22Rv1 (cell line): ENCODE data around the gene MRPL21.

ENCODE experiments used
- H3K27ac ChIP-seq: fragments of 450-650 bp; 2 replicates; pipeline ENCODE4 v1.5.1; 2017
- ZFX ChIP-seq: fragments of 450-650 bp; IDR thresholded peaks from 2 replicates; pipeline ENCODE4 v1.6.1; 2017; ENCODE audit warnings: antibody characterized with exemption, borderline replicate concordance
- TF ChIP-seq, protein P1 (sequence below): fragments of 450-650 bp; IDR thresholded peaks from 2 replicates; pipeline ENCODE4 v1.5.1; 2017; ENCODE audit warnings: mild to moderate bottlenecking

Gene MRPL21

DNA sequence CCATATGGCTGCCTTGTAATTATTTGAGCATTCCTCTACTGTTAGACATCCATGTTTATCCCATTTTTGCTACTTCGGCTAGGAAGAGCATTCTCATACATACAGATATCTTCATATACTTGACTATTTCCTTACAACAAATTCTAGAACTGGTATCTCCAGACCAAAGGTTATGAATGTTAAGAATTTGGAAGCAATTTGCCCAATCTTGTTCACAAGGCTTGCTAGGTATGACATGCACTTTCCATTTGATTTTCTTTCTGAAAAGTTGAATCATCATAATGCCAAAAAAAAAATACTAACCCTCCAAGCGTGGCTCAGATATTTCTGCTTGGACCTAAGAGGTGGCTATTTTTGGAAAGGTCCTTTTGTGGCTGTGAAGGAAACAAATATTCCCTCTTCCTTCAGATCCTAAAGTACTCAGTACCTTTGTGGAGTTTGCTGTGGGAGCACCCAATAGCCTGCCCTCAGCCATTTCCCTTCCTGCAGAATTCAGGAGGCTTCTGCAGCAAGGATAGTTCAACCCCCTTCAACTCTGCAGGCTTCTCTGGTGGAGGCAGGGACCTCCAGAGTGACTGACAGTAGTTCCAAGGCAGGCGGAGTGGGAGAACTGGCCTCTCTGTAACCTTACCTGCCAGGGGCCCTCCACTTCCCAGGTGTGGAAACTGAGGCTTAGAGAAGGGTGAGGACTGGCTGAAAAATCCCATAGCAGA lies 39.9 kb downstream of the MRPL21 start:
- H3K27ac ChIP-seq, result no peak overlapping the region
- no peak for TF ChIP-seq ZFX
- TF ChIP-seq, protein P1, sequence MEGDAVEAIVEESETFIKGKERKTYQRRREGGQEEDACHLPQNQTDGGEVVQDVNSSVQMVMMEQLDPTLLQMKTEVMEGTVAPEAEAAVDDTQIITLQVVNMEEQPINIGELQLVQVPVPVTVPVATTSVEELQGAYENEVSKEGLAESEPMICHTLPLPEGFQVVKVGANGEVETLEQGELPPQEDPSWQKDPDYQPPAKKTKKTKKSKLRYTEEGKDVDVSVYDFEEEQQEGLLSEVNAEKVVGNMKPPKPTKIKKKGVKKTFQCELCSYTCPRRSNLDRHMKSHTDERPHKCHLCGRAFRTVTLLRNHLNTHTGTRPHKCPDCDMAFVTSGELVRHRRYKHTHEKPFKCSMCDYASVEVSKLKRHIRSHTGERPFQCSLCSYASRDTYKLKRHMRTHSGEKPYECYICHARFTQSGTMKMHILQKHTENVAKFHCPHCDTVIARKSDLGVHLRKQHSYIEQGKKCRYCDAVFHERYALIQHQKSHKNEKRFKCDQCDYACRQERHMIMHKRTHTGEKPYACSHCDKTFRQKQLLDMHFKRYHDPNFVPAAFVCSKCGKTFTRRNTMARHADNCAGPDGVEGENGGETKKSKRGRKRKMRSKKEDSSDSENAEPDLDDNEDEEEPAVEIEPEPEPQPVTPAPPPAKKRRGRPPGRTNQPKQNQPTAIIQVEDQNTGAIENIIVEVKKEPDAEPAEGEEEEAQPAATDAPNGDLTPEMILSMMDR, result no peak

DNA sequence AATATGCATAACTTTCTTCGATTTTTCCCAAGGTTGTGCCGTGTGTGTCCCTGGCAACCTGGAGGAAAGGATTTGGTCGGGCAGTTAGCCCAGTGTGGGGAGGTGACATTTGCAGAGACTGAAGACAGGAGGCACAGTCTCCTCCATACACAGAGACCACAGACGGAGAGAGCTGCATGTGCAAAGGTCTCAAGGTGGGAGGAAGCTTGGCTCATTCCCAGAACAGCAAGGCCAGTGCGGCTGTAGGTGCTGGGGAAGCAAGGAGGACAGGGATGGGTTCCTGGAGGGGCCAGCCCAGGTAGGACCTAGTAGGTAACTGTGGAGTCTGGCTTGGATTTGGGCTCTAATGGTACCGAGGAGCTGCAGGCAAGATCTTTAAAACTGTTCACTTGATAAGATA lies 41.2 kb downstream of the MRPL21 start:
- H3K27ac ChIP-seq, result no peak overlapping the region
- TF ChIP-seq ZFX, result no peak
- TF ChIP-seq, protein P1, result no peak

DNA sequence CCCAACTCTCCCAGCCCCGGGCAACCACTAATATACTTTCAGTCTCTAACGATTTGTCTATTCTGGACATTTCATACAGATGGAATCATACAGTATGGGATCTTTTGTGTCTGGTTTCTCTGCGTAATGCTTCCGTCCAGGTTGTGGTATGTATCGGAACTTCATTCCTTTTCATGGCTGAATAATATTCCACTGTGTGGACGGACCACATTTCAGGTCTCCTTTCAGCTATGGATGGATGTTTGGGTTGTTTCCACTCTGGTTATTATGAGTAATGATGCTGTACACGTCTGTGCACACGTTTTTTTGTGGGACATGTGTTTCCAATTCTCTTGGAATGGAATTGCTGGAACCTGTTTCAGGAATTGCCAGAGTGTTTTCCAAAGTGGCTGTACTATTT lies 44.5 kb downstream of the MRPL21 start:
- no peak overlapping the region for H3K27ac ChIP-seq
- TF ChIP-seq, protein P1, result no peak

DNA sequence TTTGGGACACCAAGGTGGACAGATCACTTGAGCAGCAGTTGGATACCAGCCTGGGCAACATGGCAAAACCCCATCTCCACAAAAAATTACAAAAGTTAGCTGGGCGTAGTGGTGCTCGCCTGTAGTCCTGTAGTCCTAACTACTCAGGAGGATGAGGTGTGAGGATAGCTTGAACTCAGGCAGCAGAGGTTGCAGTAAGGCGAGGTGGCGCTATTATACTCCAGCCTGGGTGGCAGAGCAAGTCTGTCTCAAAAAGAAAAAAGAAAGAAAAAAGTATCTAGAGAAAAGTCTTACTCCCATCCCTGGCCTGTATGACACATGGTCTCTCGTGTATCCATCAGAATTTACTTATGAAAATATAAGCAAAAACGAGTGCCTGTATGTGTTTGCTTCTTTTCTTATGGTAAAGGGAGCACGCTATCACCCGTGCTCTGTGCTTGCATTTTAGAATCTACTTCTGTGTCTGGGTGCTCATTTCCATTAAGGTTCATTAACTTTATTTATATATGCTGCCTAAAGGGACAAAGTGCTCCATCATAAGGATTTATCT lies 46.5 kb downstream of the MRPL21 start:
- peak overlapping the region; percentile 64 for H3K27ac ChIP-seq
- TF ChIP-seq ZFX, result no peak
- TF ChIP-seq, protein P1, result peak; percentile 44

DNA sequence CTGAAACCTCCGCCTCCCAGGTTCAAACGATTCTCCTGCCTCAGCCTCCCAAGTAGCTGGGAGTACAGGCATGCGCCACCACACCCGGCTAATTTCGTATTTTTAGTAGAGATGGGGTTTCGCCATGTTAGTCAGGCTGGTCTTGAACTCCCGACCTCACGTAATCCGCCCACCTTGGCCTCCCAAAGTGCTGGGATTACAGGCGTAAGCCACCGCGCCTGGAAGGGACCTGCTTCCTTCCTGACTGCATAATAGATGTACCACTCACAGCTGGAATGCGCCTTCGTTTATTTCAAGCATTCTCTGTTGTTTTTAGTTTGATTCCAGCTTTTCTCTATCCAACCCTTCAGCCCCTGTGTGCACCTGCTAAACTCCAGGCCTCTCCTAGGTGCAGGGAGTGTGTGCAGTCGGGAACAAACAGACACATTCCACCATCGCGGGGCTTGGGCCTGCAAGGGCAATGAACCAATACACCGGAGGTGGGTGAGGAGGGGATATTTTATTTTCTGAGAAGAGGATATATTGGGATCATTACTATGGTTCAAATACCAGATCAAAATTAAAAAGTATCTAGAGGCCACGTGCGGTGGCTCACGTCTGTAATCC lies 47.1 kb downstream of the MRPL21 start:
- H3K27ac ChIP-seq, result peak overlapping the region; percentile 64

DNA sequence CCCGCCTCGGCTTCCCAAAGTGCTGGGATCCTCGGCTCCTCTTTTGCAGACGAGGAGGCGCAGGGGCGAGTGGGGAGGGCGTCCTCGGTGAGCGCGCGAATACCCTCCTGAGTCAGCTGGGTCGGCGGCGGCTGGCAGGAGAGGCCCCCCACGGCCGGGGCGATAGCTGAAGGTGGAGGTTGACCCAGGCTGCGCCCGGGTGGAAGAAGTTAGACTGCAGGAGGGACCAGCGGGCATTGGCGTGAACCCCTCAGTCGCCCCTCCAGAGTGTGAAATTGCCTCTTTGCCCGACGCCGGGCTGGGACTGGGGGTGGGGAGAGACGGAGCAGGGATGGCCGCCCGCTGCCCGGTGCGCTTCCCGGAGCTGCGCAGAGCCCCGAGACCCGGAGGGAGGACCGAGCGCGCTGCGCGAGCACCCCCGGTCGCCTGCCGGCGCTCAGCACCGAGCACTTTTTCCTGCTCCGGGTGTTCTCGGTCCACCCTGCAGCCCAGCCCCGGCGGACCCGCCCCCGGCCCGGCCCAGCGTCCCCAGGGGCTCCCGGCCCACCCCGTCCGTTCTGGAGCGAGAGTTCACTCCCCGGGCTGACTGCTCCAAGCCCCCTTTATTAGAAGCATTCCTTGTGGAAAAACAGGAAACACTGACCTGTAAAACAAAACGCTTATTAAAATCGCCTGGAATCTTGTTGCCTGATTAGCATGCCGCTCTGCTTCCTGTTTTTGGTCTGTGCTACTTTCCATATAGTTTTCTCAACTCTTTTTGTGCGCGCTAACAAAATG lies 48.2 kb downstream of the MRPL21 start:
- TF ChIP-seq, protein P1, result no peak
- TF ChIP-seq ZFX, result no peak
- H3K27ac ChIP-seq, result no peak overlapping the region

DNA sequence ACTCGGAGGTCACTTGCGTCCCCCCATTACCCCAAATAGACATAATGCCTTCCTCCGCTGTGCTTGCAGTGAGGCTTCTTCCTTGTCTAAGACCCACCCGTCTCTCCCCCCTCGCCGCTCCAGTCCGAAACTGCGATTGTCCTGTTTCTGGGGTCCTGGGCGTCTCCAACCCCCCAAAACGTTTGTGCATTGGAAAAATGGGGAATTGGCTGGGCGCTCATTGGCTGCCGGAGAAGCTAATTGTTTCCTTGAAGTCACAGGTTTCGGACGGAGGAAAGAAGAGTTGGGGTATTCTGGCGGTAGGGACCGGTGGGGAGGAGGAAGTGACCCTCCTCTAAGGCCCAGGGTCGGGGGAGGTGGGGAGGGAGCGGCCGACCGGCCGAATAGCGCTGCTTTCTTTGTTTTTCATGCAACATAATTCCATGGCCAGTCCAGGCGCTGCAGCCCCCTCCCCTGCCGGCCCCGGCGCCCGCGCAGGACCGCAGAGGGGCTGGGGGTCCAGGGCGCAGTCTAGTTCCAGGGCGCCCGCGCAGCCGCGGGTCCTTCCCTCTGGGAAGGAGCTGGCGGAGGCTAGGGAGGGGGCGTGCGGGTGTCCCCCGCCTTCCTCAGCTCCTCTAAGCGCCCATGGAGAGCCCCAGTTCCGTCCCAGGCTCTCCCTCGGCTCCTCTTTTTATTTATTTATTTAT lies 49.2 kb downstream of the MRPL21 start:
- no peak overlapping the region for H3K27ac ChIP-seq
- TF ChIP-seq, protein P1, result no peak
- TF ChIP-seq ZFX, result no peak
